Stomach (tissue), 4 donors: Measurements from ENCODE around the gene SLC7A10.

Source experiments
- EP300 ChIP-seq: sonication (generic); formaldehyde crosslinking; IDR thresholded peaks from one replicate; pipeline ENCODE4 v1.6.1; 2017; ENCODE audit warnings: antibody characterized with exemption
- POLR2A ChIP-seq, 4 donors: fragments of 450-650 bp; IDR thresholded peaks; one replicate each; pipeline ENCODE4 v1.6.1; 2016; ENCODE audit warnings: antibody characterized with exemption in 4 of 4, control low read depth in 2 of 4, mild to moderate bottlenecking in 1 of 4, moderate library complexity in 1 of 4
- POLR2AphosphoS5 ChIP-seq, 3 donors: sonication (generic); formaldehyde crosslinking; IDR thresholded peaks; one replicate each; pipeline ENCODE4 v1.6.1; 2016; ENCODE audit warnings: antibody characterized with exemption in 3 of 3
- TF ChIP-seq, protein P1 (sequence below), 7 experiments: fragments of 450-650 bp in 4 of 7; fragments of 200-600 bp in 3 of 7; sonication (generic) in 3 of 7; IDR thresholded peaks; one replicate each; pipeline ENCODE4 v1.5.1; 2016 to 2019; ENCODE audit warnings: antibody characterized with exemption in 7 of 7, control low read depth in 2 of 7, mild to moderate bottlenecking in 1 of 7

- TF ChIP-seq, protein P1, sequence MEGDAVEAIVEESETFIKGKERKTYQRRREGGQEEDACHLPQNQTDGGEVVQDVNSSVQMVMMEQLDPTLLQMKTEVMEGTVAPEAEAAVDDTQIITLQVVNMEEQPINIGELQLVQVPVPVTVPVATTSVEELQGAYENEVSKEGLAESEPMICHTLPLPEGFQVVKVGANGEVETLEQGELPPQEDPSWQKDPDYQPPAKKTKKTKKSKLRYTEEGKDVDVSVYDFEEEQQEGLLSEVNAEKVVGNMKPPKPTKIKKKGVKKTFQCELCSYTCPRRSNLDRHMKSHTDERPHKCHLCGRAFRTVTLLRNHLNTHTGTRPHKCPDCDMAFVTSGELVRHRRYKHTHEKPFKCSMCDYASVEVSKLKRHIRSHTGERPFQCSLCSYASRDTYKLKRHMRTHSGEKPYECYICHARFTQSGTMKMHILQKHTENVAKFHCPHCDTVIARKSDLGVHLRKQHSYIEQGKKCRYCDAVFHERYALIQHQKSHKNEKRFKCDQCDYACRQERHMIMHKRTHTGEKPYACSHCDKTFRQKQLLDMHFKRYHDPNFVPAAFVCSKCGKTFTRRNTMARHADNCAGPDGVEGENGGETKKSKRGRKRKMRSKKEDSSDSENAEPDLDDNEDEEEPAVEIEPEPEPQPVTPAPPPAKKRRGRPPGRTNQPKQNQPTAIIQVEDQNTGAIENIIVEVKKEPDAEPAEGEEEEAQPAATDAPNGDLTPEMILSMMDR (IDR thresholded peaks at IDR 0.05): no peak
- TF ChIP-seq POLR2AphosphoS5 (IDR thresholded peaks at IDR 0.05) (no peak), POLR2A (IDR thresholded peaks at IDR 0.05) (no peak), EP300 (no peak)
Observed at GRCh38 chr19:33194532-33194885, 31.1 kb downstream of the SLC7A10 start.
